ENCODE results near the gene CDK15. TPM values are rescaled to one million over a fixed set of nuclear protein-coding genes. Genes with fewer than 3 reads are reported as not detected.
"Not testable (repeated sequence)": the region's sequence is repeated elsewhere in the genome, so short reads cannot be mapped to it uniquely, and the experiment has no call there.

Gene CDK15
- polyA plus RNA-seq (2013, experiment 1 of 2; ENCODE audit: insufficient read length), result 34.5 TPM
- 33.6 TPM for polyA plus RNA-seq (2013, experiment 2 of 2; ENCODE audit: insufficient read length)

DNA sequence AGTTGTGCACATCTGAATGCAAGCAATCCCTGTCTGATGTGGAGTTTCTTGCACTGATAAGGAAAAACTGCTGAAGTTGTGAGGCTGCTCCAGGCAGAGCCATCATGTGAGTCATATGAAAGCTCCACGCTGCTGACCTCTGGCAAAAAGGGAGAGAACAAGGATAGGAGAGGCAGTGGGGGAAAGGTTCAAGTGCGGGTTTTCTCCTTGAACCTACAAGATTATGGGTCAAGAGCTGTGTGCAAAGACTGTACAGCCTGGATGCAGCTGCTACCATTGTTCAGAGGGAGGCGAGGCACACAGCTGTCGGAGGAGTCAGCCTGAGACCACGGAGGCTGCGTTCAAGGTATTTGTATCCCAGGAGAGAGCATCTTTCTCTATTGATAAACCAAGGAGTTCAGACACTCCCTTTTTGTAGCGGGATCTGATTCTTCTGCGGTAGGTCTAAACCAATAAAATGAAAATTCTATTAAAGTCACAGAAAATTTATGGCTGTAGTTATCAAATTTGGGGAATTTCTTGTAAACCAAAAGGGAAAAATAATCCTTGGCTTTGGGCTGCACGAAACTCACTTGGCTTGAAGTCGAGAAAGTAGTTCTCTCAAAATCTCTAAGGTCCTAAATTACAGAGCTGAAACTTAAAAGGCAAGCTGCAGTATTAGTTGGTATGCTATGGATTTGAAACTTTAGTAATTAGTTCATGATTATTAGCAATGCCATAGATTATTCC lies at the start of gene CDK15:
TSS of gene CDK15 (plus strand) at position 96 of the 729 bp plus-strand sequence. CDS start at position 224, 128 bp downstream.
- peak; percentile 52 for DNase-seq

DNA sequence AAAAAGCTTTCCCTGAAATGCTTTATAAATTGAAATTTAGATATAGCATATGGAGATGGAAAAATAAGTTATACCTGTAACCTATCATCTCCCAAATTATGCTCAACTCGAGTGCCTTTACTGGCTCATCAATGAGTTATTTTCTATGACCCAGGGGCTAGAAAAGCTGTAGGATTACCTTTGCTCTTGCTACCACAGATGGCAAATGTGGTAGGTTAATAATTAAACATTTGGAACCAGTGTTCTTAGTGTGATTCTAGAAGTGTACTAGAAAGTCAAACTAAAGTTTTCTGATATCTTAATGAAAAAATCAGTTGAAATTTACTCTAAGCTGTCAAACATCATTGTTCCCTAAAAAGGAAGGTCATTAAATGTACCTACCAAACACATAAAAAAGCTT lies 48.1 kb upstream of the CDK15 start:
- DNase-seq, result no peak

DNA sequence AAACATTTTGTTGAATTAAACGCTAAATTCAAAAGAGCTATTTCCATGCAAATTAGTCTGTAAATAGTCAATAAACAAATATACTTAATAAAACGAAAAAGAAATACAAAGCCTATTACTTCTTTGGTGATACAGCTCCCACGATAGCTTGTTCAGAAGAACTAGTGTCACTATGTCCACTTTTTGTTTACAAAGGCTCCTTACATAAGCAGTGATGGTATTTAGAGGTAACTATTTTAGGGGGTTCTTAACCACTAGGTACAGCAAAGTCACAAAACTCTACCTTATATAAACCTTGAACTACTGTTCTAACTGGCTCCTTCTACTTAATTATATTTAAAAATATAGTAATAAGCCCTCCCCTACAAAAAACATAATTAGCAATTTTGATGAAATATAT lies 47.5 kb upstream of the CDK15 start:
- no peak for DNase-seq

DNA sequence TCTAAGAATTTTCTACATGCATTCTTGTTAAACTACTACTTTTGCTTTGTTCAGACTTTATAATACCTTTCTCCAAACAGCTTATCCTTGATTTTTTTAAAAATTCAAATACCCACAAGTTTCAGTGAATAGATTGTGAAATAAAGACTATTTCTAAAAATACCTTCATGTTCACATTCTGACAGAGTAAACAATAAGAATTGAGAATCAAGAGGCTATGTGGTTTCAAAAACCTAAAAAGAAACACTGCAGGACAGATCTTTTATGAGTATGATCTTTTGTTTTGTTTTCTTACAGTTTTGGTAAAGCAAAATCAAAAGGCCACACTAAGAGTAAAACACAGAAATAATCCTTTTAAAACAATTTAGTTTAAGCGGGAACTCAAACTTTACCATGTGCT lies 46.8 kb upstream of the CDK15 start:
- no peak for DNase-seq

DNA sequence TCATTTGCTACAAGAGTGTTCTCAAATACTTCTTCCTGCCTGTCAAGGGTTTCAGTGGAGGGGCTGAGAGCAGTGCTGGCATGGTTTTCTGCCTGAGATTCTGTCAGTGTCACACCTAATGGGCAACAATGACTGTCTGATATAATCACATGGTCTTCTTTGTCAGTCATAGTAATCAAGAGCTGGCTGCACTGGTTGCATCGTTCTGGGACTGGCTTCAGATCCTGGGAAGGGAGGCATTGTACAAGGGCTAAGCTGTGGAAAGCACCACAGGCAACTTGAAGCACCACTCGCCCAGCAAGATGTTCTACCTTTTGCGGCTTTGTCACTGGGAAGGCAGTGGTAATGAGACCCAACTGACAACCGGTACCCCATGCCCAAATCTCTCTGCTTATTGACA lies 45.2 kb upstream of the CDK15 start:
- no peak for DNase-seq

DNA sequence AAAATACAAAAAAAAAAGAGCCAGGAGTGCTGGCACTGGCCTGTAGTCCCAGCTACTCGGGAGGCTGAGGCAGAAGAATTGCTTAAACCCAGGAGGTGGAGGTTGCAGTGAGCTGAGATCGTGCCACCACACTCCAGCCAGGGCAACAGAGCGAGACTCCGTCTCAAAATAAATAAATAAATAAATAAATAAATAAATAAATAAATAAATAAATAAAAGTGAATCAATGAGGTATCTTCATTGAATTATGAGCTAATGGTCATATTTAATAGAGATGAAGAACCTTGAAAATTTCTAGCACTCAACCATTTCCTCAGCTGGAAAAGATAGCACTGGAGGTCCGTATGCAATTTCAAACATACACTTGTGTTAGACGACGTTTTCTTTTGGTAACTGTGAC lies 41.9 kb upstream of the CDK15 start:
- DNase-seq, result not testable (repeated sequence)

DNA sequence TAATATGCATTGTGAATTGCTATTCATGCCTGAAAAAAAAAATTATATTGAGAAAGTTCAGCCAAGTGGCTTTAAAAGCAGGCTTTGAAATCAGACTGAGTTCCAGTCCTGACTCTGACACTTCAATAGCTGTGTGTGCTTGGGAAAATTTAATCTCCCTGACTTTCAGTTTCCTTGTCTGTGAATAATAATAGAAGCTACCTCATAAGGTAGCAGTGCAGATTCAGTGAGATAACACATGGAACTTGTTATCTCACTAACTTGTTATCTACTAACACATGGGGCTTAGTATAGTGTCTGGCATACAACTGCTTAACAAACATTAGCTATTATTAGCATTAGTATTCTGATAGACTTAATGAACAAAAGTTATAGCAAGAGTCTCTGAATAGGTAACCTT lies 40.5 kb upstream of the CDK15 start:
- no peak for DNase-seq

DNA sequence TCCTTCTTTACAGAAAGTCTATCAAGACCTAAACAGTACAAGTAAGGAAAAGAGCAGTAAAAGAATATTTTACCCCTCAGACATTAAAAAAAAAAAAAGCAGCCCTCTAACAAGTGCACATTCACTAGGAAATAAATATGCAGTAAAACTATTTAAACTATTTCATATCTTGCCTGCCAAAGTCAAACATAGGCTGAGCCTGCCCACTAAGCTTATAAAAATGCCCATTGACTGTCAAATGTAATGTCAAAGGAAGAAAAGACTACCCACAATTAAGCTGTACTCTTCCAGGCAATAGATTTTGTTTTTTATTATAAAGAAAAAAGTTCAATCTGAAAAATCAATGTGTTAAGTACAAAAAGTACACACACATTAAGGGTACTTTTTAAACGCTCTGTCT lies 37.4 kb upstream of the CDK15 start:
- DNase-seq, result peak; percentile 71

DNA sequence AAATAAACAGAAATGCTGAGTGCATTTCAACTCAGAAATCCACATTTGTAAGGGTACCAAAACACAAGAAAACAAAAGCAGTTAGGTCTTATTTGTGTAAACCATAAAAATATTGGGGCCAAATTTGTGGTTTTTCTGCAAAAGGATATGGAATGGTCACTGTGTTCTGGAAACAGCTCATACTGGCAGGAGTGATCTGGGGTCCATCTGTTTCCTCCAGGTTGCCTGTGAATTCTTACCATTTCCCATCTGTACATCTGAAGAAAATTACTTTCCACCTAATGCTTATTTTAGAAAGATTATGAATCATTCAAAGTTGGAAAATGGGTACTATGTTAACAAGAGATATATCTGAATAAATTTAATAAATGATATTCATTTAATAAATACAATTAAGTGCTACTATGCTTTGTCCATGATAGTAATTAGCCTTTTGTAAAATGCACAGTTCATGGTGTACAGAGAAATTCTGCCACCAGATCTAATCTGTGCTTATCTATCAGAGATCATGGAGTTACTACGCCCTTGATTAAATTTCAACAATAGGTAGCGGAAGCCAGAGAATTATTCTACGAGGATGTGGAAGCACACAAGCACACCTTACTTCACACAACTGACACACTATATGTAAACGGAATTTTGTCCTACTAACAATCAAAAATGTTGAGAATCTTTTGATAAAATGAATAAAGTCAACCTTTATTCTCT lies 36.5 kb upstream of the CDK15 start:
- DNase-seq, result no peak

DNA sequence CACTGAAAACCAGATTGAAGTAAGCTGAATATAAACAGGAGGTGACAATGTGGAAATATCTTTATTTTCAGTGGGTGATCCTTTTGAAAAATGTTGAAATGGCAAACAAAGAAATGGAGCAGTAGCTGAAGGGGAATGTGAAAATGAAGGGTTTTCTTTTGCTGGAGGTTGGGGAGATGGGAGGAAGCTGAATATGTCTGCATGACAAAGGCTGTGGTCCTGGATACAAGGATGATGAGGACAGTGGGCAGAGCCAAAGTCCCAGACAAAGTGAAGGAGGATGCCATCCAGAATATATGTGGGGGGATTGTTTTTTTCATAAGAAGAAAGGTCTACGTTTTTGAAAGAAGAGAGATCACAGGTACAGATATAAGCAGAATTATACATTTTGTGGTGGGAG lies 32.3 kb upstream of the CDK15 start:
- DNase-seq, result no peak

DNA sequence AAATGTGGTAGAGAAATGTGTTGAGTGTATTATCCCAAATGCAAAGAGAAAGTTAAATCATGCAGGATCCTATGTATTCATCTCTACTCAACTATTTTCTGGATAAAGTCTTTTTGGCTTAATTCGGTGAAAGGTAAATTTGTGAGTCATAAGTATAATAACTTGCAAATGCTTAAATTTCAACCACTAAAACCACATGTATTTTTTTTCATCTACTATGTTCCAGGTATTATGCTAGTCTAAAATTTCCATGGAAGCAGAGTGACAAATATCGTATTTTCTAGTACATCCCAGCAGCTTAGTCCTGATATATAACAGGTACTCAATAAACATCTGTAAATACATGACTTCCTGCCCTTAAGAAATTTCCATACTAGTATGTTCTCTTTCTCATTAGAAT lies 31.8 kb upstream of the CDK15 start:
- no peak for DNase-seq

DNA sequence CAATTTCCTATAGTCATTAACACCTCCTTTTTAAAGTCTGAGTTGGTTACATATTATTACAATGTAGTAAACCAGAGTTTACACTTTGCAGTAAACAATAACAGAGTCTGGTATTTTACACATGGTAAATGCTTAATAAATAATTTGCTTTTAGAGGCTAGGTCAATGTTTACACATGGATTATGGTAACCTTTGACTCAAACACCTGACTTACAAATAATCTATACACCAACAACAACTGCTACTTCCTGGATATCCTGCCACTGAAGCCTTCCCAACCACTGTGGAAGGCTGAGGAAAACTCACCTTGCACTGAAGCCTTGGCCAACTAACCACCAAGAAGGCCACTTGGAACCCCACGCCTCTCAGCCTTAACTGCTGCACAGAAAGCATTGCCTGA lies 31.0 kb upstream of the CDK15 start:
- no peak for DNase-seq

DNA sequence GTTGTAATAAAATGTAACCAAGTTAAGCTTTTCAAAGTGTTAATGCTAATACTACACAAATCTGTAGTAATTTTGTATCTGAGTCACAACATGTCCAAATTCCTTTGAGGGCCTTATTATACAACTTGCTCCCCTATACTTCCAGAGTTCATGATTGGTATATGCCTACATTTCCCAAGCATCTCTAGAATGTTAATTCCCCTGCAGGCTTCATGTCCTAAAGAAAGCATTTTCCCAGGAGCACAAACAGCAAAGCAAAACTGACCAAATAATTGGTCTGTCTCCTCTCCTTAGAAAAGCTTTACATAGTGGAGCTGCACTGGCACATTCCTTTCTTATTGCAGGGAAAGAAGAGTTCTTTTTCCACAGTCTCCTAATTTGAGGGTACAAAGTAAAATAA lies 29.3 kb upstream of the CDK15 start:
- peak; percentile 70 for DNase-seq

DNA sequence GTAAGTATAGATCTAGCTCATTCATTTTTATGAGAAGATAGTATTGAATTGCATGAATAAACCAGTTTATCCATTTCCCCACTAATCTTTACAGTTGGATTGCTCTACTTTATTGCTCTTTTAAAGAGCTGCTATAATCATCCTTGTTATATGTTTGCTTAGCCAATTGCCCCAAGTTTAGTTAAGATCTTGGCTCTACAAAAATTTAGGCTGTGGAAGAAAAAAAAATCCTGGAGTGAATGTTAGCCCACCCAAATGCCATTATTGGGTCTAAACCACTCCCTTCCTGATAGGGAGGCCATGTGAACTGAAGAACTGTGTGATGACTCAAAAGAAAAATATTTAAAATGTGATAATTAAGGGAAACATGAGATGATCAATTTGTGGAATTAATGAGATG lies 28.5 kb upstream of the CDK15 start:
- DNase-seq, result no peak

DNA sequence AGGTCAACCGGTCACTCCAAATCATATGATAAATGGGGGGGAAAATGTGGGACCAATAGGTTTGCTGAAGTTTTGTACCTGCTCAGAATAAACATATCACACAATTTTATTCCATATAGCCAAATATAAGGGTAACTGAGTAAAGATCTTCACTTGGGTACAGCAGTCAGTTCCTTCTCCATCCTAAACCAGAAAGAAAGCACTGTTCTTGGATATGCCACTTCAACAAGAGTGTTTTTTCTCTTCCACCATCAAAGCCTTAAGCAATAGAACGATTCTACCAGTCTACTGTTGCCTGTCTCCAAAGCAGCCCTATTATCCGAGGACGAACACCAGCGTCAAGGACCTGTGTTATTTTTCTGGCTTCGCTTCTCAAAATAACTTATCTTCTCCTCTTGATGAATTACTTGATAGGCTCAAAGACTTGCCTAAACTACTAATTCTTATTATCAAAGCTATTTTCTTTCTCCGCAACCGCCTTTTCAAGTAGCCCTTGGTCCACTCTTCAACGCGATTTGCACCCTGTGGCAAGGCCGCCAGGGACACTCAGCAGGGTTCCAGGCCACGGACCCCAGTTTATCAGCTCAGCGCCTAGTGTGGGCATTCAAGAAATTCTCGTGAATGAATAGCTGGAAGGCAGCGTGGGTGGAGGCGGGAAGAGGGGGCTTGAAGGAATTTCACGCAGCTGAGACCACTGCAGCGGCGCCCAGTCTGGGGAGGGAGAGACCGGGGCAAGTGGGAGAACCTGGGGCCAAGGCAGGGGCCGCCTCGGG lies 26.2 kb upstream of the CDK15 start:
- DNase-seq, result no peak

DNA sequence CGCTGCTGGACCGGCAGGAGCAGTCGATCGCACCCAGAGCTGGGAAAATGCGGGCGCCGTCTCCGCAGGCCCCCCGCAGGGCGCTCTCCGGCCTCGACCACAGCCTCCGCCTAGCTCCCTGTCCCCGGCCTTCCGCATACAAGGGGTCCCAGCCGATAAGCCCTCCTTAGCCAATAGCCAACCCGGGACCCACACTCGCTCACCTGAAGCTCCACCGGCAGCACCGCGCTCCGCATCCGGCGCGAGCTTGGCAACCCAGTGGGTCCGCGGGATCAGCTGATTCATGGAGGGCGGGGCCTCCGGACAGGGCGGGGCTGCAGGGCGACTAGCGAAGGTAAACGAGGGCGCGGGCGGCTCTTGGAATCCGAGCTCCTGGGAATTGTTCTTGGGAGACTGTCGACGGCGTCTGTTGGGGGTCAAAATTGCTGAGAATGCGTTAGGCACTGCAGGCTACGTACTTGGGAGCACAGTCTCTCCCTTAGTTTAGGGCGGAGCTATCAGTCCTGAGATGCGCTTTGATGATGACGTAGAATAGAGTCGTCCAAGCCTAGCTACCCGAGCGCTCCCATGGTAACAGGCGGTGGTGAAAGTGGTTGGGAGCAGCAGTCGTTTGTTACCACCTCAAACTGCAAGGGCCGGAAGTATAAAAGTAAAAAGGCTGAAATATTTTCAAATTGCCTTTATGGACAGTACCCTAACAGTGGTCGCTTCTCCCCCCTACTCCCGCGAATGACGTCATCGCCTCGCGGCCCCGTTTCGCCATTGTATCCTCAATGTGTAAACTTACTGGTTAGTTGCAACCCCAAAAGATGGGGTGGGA lies 25.5 kb upstream of the CDK15 start, which contains the start of gene ALS2:
TSS of gene ALS2 (minus strand) at position 260 of the 820 bp plus-strand sequence. CDS start 12,048 bp downstream, outside the sequence.
- DNase-seq, result peak; percentile 99

DNA sequence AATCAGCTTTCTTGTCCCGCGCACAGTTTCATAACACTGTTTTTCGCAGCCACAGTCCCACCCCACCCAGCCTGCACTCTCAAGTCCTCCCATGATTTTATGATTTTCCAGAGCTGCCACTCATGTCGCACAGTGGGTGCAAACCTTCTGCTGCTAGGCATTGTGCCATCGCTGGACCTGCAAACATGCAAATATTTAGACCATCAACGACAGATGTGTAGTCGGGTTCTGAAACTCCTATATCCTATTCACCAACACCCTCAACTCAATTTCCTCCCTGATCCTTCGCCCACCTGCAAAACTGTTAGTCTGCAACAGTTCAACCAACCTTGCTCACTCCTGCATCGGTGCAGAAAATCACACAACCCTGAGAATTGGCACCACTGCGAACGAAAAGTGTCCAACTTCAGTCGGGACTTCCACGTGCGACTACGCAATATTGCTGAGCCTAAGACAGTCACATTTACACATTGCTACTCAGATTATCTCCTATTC lies 24.7 kb upstream of the CDK15 start:
- no peak for DNase-seq

DNA sequence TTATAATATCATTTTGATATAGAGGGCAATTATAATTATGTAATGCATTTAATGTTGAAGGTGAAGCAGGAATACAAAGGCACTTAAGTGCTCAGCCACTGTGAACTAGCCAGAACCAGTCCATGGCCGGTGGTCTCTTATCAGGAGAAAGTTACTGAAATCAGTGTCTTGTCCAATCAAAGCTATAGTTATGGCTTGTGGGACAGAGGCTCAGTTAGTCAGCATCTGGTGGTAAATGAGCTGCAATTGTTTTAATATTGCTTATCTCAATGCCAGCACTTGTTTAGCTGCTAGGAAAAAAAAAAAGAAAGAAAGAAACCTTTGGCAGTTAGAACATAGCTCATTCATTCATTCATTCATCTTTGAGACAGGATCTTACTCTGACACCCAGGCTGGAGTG lies 21.8 kb upstream of the CDK15 start:
- no peak for DNase-seq

DNA sequence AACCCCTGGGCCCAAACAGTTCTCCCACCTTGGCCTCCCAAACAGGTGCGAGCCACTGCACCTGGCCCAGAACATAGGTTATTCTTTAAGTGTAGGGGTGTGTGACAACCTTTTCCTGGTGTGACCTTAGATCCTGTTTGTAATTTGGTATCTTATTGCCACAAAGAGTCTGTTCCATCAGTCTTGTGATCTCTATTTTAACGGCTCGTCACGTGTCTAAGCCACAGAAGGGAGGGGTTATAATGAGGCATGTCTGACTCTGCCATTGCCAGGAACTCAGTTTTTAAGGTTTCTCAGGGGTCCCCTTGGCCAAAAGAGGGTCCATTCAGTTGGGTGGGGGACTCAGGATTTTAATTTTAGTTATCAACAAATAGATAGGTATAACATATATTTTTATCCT lies 21.2 kb upstream of the CDK15 start:
- no peak for DNase-seq

DNA sequence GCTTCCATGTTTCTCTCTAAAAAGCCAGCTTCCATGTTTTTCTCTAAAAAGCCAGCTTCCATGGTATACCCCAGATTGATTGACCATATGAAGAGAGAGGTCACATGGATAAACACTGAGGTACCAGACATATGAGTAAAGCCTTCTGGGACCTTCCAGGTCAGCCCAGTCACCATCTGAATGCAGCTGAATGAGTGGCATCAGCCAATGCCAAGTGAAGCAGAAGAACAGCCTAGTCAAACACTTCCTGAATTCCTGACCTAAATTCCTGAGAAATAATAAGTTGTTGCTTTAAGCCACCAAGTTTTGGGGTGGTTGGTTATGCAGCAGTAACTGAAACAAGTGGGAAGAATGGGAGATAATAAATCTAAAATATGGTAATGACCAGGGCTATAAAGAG lies 19.9 kb upstream of the CDK15 start:
- peak; percentile 47 for DNase-seq

DNA sequence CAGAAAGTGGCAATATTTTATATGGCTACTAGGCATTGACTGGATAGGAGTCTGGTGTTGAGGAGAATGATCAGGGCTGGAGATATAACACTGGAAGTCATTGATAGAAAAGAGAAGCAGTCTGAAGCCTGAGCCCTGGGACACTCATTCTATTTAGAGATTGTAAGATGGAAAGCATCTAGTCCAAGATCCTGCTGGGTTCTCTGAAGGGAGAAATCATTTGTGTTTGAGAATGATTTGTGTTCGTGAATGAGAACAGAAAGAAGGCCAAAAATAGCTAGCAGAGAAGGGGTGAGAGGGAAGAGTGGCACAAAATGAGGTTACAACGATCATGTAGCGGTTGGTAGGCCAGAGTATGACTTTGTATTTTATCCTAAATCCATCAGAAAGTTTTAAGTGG lies 18.0 kb upstream of the CDK15 start:
- no peak for DNase-seq

DNA sequence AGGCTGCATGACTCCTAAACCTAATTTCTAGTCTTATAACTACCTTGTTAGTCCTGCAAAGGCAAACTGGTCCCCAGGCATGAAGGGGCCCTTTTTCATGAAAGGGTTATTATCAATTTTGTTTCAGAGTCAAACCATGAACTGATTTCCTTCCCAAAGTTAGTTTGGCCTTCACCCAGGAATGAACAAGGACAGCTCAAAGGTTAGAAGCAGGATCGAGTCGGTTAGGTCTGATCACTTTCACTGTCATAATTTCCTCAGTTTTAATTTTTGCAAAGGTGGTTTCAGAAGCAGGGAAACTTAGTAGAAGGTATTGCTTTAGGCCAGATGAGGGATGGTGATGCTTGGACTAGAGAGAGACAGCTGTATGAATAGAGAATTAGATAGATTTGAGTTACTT lies 16.9 kb upstream of the CDK15 start:
- DNase-seq, result no peak
